ENCODE data around the gene XG.
"Not testable (repeated sequence)": the region's sequence is repeated elsewhere in the genome, so short reads cannot be mapped to it uniquely, and the experiment has no call there.

DNA sequence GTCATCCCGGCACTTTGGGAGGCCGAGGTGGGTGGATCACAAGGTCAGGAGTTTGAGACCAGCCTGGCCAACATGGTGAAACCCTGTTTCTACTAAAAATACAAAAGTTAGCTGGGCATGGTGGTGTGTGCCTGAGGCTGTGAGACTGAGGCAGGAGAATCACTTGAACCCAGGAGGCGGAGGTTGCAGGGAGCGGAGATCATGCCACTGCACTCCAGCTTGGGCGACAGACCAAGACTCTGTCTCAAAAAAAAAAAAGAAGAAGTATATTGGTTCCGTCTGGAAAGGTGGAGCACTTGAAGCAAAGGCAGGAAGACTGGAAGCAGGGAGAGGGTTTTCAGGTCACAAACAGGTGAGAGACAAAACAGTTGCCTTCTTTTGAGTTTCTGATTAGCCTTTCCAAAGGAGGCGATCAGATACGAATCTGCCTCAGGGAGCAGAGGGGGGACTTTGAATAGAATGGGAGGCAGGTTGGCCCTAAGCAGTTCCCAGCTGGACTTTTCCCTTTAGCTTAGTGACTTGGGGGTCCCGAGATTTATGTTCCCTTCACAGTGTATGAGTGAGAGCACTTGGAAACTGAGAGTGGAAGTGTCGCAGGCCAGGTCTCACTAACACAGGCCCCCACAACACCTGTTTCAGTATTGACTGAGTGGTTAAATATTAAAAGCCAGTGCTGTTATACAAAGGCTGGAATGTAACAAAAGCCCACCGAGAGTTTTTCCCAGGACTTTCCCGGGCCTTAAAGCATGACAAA lies 28.8 kb downstream of the XG start:
- TF ChIP-seq CTCF, POLR2A (IDR thresholded peaks at IDR 0.05): not testable (repeated sequence)
